ENCODE measurements around the gene NFILZ.
A peak's percentile ranks its signal among the peaks of the same experiment; 100 is the strongest.

The NFILZ gene

GRCh38 chr19:8641221-8641907 is 10.9 kb downstream of the NFILZ start:
- Mint-ChIP-seq H3K27me3 (ENCODE audit: low read depth) (peaks cover 5% of the 10 kb centered on the region), H3K4me3 (no peak overlapping the region)
- TF ChIP-seq CTCF (IDR thresholded peaks at IDR 0.05; ENCODE audit: unreplicated experiment in 3 of 3): no peak

GRCh38 chr19:8641908-8642547 is 11.6 kb downstream of the NFILZ start:
- H3K9me3 Mint-ChIP-seq: no peaks in the 10 kb centered on the region
- no peak overlapping the region for H3K4me3 Mint-ChIP-seq
- H3K27ac Mint-ChIP-seq: no peak overlapping the region
- H3K4me1 Mint-ChIP-seq: no peaks in the 10 kb centered on the region
- TF ChIP-seq CTCF (IDR thresholded peaks at IDR 0.05; ENCODE audit: unreplicated experiment in 3 of 3): peak; percentile 45 to 53 (median 52)
- peaks cover 5% of the 10 kb centered on the region for H3K27me3 Mint-ChIP-seq (ENCODE audit: low read depth)
- H3K36me3 Mint-ChIP-seq (ENCODE audit: low read depth): no peaks in the 10 kb centered on the region

More at GRCh38 chr19:8641221-8641907, 10.9 kb downstream of the NFILZ start:
- Mint-ChIP-seq H3K9me3 (no peaks in the 10 kb centered on the region), H3K36me3 (ENCODE audit: low read depth) (no peaks in the 10 kb centered on the region), H3K4me1 (no peaks in the 10 kb centered on the region), H3K27ac (no peak overlapping the region)

GRCh38 chr19:8642561-8642960 is 12.1 kb downstream of the NFILZ start:
- peaks cover 5% of the 10 kb centered on the region for H3K27me3 Mint-ChIP-seq (ENCODE audit: low read depth)
- no peak overlapping the region for H3K27ac Mint-ChIP-seq
- no peak overlapping the region for H3K4me3 Mint-ChIP-seq
- no peaks in the 10 kb centered on the region for H3K9me3 Mint-ChIP-seq
- no peak for TF ChIP-seq CTCF (IDR thresholded peaks at IDR 0.05; ENCODE audit: unreplicated experiment in 3 of 3)
- no peaks in the 10 kb centered on the region for H3K36me3 Mint-ChIP-seq (ENCODE audit: low read depth)
- no peaks in the 10 kb centered on the region for H3K4me1 Mint-ChIP-seq

GRCh38 chr19:8643860-8644653 is 13.6 kb downstream of the NFILZ start:
- Mint-ChIP-seq H3K9me3 (no peaks in the 10 kb centered on the region), H3K36me3 (ENCODE audit: low read depth) (no peaks in the 10 kb centered on the region), H3K4me3 (no peak overlapping the region), H3K27ac (no peak overlapping the region), H3K27me3 (ENCODE audit: low read depth) (peaks cover 5% of the 10 kb centered on the region), H3K4me1 (no peaks in the 10 kb centered on the region)
- no peak for TF ChIP-seq CTCF (IDR thresholded peaks at IDR 0.05; ENCODE audit: unreplicated experiment in 3 of 3)

- H3K4me3 Mint-ChIP-seq: no peak overlapping the region
- no peaks in the 10 kb centered on the region for H3K4me1 Mint-ChIP-seq
- no peaks in the 10 kb centered on the region for H3K36me3 Mint-ChIP-seq (ENCODE audit: low read depth)
- peaks cover 7% of the 10 kb centered on the region for H3K27me3 Mint-ChIP-seq (ENCODE audit: low read depth)
- no peak overlapping the region for H3K27ac Mint-ChIP-seq
- no peak for TF ChIP-seq CTCF (IDR thresholded peaks at IDR 0.05; ENCODE audit: unreplicated experiment in 3 of 3)
- no peaks in the 10 kb centered on the region for H3K9me3 Mint-ChIP-seq
Measured at GRCh38 chr19:8648240-8648639, 17.8 kb downstream of the NFILZ start.

Data from nephron (organoid).